Stimulated activated CD4-positive, alpha-beta T cell treated with anti-CD3 and anti-CD28 coated beads, TNF-alpha, amount 100 ng/mL, for 1 hour (primary cell): ENCODE results near the gene ANO10.
"Not testable (repeated sequence)": the region's sequence is repeated elsewhere in the genome, so short reads cannot be mapped to it uniquely, and the experiment has no call there.

Source experiments
- DNase-seq, 3 donors: peaks; one replicate each; pipeline ENCODE4 v3.0.0-alpha.2; 2020; ENCODE audit warnings: low read depth in 3 of 3, low spot score in 1 of 3

Gene ANO10

GRCh38 chr3:43522727-43523362 is 99.0 kb downstream of the ANO10 start:
- no peak for DNase-seq

DNA sequence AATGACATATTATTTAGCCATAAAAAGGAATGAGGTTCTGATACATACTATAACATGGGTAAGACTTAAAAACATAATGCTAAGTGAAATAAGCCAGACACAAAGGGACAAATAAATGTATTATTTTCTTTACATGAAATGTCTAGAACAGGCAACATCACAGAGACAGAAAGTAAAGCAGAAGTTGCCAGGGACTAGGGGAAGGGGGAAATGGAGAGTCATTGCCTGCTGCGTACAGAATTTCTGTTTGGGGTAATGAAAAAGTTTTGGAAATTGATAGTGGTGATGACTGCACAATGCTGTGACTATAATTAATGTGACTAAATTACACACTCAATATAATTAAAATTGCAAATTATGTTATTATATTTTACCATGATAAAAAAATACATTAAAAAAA is 99.9 kb downstream of the ANO10 start:
- no peak for DNase-seq

- not testable (repeated sequence) for DNase-seq
Observed at GRCh38 chr3:43518515-43518914, 103.3 kb downstream of the ANO10 start.

- DNase-seq = no peak
Observed at GRCh38 chr3:43515970-43516635, 105.7 kb downstream of the ANO10 start.

GRCh38 chr3:43515208-43515917 is 106.4 kb downstream of the ANO10 start:
- no peak for DNase-seq

- no peak for DNase-seq
Observed at GRCh38 chr3:43512754-43513404, 108.9 kb downstream of the ANO10 start.

DNA sequence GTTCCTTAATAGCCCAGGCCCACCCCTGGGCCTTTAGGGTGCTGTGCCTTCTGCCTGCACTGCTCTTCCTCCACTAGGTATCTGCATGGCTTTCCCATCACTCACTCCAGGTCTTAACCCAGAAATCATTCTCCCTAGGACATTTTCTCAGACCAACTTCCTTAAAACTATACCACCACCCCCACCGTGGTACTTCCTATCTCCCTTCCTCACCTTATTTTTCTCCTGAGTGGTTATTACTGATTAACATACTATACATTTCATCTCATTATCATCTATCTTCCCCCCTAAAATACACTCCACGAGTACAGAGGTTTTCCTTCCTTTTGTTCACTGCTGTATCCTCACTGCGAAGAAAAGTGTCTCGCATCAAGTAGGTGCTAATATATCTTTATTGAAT is 115.2 kb downstream of the ANO10 start:
- no peak for DNase-seq

DNA sequence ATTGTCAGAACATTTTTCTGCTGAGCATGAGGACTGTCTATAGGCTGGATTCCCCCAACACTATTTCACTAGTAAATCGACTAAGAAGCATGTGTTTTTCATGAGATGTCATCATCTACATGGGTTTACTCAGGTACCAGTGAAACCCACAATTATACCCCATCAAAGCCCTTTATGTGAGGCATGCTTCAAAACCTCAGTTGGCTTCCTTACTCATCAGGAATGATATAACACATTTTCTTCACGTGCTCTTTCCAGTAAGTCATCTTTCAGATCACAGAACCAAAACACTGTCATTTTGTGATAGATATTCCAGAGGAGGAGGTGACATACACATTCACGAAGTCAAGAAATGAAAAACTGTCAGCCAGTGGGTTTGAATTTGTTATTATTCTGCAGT is 116.5 kb downstream of the ANO10 start:
- no peak for DNase-seq

DNA sequence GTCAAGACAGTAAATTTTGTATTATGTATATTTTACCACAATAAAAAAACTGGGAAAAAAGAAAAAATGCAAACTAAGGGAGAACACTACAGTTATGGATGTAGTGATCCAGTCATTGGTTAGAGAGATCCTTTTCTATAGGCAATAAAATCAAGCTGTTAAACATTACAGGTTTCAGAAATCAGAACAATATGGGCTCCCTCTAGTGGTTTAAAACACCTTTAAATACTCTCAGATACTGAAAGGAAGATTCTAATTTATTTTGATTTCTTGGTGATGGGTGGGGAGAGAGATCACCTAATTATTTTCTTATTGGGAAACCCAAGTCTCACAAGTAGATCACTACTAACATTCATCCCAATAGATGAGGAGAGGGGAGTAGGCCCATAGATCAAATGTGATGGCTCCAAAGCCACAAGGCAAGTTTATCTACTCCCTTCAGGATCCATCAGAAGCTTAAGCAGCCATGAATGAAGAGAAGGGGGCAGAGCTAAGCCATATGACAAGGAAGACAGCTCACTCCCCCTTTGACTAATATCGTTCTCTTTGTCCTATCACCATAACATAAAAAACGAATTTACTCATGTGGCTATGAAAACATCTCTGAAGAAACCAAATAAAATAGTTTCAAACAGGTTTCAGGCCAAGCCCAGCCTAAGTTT is 118.6 kb downstream of the ANO10 start:
- DNase-seq = no peak

- no peak for DNase-seq
Observed at GRCh38 chr3:43499256-43499655, 122.6 kb downstream of the ANO10 start.

- no peak for DNase-seq
Observed at GRCh38 chr3:43497905-43498365, 123.9 kb downstream of the ANO10 start.

DNA sequence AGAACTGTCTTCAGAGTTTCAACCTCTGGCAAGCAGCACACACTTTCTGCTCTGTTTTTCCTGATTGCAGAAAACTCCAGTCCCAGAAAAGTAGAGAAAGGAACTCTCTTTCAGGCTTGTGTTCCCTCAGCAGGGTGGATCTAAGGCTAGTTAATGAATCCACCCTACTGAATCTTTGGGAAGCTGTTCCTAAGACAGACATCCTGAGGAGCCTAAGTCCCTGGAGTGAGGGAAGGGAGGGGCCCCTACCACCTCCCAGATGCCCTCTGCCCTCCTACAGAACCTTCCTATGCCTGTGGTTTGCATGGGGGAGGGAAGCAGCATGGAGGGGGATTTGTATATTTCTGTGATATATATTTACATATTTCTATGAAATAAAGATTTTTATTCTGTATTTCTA is 124.4 kb downstream of the ANO10 start:
- no peak for DNase-seq

GRCh38 chr3:43496740-43497375 is 125.0 kb downstream of the ANO10 start:
- no peak for DNase-seq

- DNase-seq = not testable (repeated sequence)
Observed at GRCh38 chr3:43492932-43493331, 128.9 kb downstream of the ANO10 start.

DNA sequence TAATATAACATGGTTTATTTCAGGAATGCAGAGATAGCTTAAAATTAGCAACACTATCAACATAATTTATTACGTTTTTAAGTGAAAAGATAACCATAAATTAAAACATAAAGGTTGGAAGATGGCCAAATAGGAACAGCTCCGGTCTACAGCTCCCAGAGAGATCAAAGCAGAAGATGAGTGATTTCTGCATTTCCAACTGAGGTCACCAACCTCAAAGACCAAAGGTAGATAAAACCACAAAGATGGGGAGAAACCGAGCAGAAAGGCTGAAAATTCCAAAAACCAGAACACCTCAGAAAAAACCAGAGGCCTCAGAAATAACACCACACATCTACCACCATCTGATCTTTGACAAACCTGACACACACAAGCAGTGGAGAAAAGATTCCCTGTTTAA is 130.0 kb downstream of the ANO10 start:
- DNase-seq = not testable (repeated sequence)

DNA sequence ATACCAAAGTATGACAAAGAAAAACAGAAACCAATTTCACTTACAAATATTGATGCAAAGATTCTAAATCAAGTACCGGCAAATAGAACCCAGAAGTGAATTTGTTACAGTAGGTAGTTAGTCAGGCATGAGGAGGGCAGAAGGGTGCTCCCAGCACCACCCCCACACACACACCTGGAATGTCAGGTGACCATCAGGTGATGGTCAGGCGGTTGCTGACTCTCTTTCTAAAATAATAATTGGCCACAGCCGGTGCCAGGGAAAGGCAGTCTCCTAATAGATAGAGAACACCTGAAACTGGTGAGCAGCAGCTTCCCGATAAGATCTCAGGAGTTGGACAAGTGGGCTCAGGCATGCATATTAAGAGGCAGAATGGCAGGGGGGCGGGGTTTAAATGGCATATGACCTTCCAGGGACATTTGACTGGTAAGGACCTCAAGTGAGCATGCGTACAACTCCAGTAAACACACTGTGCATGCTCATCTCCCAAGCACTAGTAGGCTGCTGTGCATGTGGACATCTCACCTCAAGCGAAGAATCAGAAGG is 131.1 kb downstream of the ANO10 start:
- no peak for DNase-seq

DNA sequence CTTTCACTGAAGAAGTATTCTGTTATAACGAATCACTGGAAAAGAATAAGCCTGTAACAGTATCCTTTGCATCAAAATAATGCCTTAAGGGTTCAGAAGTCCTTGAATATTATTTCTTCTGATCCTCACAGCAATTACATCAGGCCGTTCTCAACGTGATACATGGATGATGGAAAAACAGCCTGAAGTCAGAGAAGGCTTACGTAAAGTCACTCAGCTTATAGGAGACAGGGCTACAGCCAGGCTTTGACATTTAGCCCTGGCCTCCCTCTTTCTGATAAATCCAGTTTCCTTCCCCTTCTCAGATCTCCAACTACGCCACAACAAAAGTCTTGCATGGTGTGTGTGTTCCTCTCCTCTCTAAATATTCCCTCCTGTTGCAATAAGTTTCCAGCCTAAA is 131.9 kb downstream of the ANO10 start:
- DNase-seq = no peak

DNA sequence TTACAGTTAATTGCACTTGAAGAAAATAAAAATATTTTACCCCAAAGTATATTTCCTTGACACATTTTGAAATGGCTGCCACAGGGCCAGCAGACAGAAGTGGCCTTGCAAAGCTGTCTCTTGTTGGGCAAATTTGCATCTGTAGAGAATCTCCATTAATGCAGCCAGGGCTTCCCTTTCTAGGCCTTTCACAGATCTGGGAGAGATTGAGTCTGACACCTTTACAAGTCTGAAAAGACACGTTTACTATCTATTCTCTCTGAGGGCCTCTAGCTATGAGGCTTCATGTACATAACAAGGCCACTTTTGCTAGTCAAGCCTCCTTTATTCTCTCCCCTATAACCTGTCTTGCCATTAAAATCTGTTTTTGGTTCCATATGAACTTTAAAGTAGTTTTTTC is 135.9 kb downstream of the ANO10 start:
- no peak for DNase-seq

GRCh38 chr3:43484926-43485488 is 136.8 kb downstream of the ANO10 start:
- DNase-seq = no peak

- DNase-seq = no peak
Observed at GRCh38 chr3:43481375-43481774, 140.4 kb downstream of the ANO10 start.
